ENCODE measurements around the gene WNT7A.

WNT7A gene

GRCh38 chr3:13841141-13841540 is 38.7 kb downstream of the WNT7A start:
- TF ChIP-seq TAF1 (IDR thresholded peaks at IDR 0.05; ENCODE audit: borderline replicate concordance, insufficient read depth, low read length) (no peak), REST (IDR thresholded peaks at IDR 0.05; ENCODE audit: insufficient read depth in 1 of 2, low read depth in 2 of 2, low read length in 2 of 2) (no peak), SIN3A (IDR thresholded peaks at IDR 0.05; ENCODE audit: borderline replicate concordance, insufficient read depth, low read length) (no peak), FOXP2 (optimal IDR thresholded peaks at IDR 0.05; ENCODE audit: borderline replicate concordance, extremely low read depth, extremely low read length, insufficient read depth) (no peak)

- TF ChIP-seq TAF1 (IDR thresholded peaks at IDR 0.05; ENCODE audit: borderline replicate concordance, insufficient read depth, low read length) (no peak), POLR2AphosphoS5 (IDR thresholded peaks at IDR 0.05; ENCODE audit: low read depth, low read length) (no peak), FOXP2 (optimal IDR thresholded peaks at IDR 0.05; ENCODE audit: borderline replicate concordance, extremely low read depth, extremely low read length, insufficient read depth) (no peak), REST (IDR thresholded peaks at IDR 0.05; ENCODE audit: insufficient read depth in 1 of 2, low read depth in 2 of 2, low read length in 2 of 2) (no peak), SIN3A (IDR thresholded peaks at IDR 0.05; ENCODE audit: borderline replicate concordance, insufficient read depth, low read length) (no peak)
Observed at GRCh38 chr3:13840456-13840855, 39.4 kb downstream of the WNT7A start.

GRCh38 chr3:13839726-13840340 is 40.0 kb downstream of the WNT7A start:
- TF ChIP-seq SIN3A (IDR thresholded peaks at IDR 0.05; ENCODE audit: borderline replicate concordance, insufficient read depth, low read length): no peak
- TF ChIP-seq FOXP2 (optimal IDR thresholded peaks at IDR 0.05; ENCODE audit: borderline replicate concordance, extremely low read depth, extremely low read length, insufficient read depth): no peak
- no peak for TF ChIP-seq REST (IDR thresholded peaks at IDR 0.05; ENCODE audit: insufficient read depth in 1 of 2, low read depth in 2 of 2, low read length in 2 of 2)
- no peak for TF ChIP-seq TAF1 (IDR thresholded peaks at IDR 0.05; ENCODE audit: borderline replicate concordance, insufficient read depth, low read length)
- no peak for TF ChIP-seq POLR2AphosphoS5 (IDR thresholded peaks at IDR 0.05; ENCODE audit: low read depth, low read length)

- no peak for TF ChIP-seq TAF1 (IDR thresholded peaks at IDR 0.05; ENCODE audit: borderline replicate concordance, insufficient read depth, low read length)
- no peak for TF ChIP-seq SIN3A (IDR thresholded peaks at IDR 0.05; ENCODE audit: borderline replicate concordance, insufficient read depth, low read length)
- TF ChIP-seq POLR2AphosphoS5 (IDR thresholded peaks at IDR 0.05; ENCODE audit: low read depth, low read length): no peak
- TF ChIP-seq FOXP2 (optimal IDR thresholded peaks at IDR 0.05; ENCODE audit: borderline replicate concordance, extremely low read depth, extremely low read length, insufficient read depth): no peak
- TF ChIP-seq REST (IDR thresholded peaks at IDR 0.05; ENCODE audit: insufficient read depth in 1 of 2, low read depth in 2 of 2, low read length in 2 of 2): no peak
Observed at GRCh38 chr3:13839253-13839652, 40.6 kb downstream of the WNT7A start.

DNA sequence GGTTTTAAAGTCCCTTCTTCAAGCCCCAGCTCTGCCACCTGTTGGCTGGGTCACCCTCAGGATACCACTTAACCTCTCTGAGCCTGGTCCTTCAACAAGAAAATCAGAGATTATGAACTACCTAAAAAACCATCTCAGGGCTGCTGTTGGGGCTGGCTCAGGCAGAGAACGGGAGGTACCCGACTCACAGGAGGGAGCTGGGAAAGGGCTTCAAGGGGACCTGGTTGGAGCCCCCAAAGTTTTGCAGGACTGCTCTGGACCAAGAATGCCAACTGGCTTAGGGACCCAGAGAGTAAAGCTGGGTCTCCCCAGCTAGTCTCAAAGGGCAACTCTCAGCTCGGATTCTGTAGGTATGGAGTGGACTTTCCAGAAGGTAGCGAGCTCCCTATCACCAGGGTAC is 41.5 kb downstream of the WNT7A start:
- TF ChIP-seq POLR2AphosphoS5 (IDR thresholded peaks at IDR 0.05; ENCODE audit: low read depth, low read length): no peak
- no peak for TF ChIP-seq TAF1 (IDR thresholded peaks at IDR 0.05; ENCODE audit: borderline replicate concordance, insufficient read depth, low read length)
- TF ChIP-seq FOXP2 (optimal IDR thresholded peaks at IDR 0.05; ENCODE audit: borderline replicate concordance, extremely low read depth, extremely low read length, insufficient read depth): no peak
- no peak for TF ChIP-seq SIN3A (IDR thresholded peaks at IDR 0.05; ENCODE audit: borderline replicate concordance, insufficient read depth, low read length)
- no peak for TF ChIP-seq REST (IDR thresholded peaks at IDR 0.05; ENCODE audit: insufficient read depth in 1 of 2, low read depth in 2 of 2, low read length in 2 of 2)

Data from PFSK-1 (cell line).